Brain pericyte (primary cell): ENCODE results near the gene CACUL1.
A peak's percentile ranks its signal among the peaks of the same experiment; 100 is the strongest.
"Not testable (repeated sequence)": the region's sequence is repeated elsewhere in the genome, so short reads cannot be mapped to it uniquely, and the experiment has no call there.

Experiments used
- DNase-seq: peaks from one replicate; pipeline ENCODE4 v3.0.0-alpha.2; 2012; ENCODE audit warnings: low read depth, low spot score

CACUL1 gene

DNA sequence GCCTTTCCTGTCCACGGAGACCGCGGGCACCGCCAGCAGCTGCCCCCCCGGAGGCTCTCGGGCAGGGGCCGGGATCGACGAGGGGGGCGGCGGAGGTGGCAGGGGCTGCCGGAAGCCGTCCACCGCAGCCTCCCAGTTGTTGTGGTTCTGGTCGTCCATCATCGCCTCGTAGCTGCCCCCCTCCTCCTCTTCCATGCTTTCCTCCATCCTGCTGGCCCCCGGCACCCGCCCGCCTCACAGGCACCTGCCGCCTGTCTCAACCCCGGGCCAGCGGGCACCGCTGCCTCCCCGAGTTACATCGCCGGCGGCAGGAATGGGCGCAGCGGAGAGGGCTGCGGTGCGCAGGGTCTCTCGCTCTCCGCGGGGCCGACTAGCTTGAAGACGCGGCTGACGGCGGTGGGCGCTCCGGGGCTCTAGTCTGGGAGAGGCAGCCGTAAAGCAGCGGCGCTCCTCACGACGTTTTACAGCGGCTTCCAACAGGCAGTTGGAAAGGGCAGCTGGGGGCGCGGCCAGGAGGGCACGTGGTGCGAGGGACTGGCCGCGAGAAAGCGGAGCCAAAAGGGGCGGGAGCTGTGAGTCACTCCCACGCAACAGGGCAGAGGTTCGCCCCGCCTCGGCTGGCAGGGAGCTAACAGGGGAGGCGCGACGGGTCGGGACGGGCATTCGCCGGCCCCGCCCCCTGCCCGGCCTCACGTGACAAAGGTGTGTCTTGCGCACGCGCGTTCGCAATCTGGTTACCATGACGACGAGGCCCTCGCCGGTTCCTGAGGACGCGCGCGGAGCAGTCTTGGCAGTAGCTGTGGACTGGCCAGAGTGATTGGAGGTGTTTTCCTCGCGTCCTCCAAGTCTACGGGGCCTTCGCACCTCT is at the start of gene CACUL1:
TSS of gene CACUL1 (minus strand) at position 415 of the 868 bp plus-strand sequence. CDS start at position 207, 208 bp downstream.
- DNase-seq, result peak; percentile 100

DNA sequence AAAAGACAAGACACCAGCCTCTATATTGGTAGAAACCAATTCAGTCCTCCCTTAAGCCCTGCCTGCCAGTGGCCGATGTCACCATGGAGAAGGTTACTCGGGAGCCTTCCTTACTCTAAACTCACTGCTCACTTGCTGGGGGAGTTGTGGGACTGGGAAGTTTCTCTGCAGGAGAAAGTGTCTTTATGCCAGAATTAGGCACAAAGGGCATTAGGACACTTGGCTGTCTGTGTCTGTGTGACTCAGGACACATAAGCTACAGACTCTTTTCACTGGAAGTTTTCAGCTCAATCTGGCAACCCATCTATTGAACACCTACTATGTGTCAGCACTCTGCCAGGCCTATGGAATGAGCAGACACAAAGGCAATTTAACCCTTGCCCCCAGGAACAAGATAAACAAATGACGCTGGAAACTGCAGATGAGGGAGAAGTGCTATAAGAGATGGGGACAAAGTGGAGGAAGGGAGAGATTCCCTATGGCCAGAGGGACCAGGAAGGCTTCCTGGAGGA is 49.5 kb upstream of the CACUL1 start:
- no peak for DNase-seq

DNA sequence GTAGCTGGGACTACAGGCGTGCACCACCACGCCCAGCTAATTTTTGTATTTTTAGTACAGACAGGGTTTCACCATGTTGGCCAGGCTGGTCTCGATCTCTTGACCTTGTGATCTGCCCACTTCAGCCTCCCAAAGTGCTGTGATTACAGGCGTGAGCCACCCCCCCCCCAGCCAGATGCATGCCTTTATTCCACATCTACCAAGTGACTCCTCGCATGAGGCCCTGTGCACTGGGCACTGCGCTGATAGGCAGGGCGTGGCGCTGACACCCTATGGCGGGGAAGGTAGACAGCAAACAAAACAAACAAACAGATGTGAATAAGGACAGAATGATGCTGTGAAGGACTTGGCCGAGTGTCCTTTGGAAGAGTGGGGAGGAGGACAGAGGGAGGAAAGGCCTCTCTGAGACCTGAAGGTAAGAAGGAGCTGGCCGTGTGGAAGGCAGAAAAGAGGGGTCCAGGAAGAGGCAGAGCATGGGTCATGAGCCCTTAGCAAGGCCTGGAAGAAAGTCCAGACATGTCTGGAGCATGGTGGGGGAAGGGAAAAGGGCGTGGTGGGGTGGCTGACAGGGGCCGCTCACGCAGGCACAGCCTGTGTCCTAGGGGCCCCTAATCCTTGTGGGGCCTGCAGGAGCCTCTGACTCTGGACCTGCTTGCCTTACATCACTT is 47.5 kb upstream of the CACUL1 start:
- no peak for DNase-seq

DNA sequence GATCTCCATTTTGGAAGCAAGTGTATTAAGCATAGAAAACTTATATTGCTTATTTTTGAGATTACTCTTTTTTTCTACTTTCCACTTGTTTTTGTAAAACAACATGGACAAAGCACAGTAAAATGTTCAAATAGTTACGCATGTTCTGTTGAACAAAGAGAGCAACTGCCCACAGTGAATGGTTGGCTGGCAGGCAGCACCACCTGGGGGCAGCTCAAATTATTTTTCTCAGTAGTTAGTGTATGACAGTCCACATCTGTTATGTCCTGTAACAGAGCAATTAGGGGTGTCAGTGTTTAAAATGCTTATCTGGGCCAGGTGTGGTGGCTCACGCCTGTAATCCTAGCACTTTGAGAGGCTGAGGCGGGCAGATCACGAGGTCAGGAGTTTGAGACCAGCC is 46.1 kb upstream of the CACUL1 start:
- no peak for DNase-seq

DNA sequence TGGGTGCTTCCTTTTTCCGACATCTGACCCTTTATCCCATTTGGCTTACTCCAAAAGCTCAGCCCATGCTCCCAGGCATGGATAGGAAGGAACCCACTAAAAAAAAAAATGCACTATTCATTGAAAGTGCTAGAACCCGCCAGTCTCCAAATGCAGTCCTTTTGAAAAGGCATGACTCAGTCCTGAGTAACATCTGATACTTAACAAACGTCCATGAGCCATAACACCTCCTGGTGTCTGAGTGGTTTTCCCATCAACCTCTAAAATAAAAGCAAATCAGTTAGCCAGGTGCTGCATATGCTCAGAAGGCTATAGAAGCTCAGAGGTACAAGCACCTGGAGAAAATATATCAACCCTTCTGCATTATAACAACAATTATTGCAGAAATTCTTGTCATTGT is 45.0 kb upstream of the CACUL1 start:
- no peak for DNase-seq

DNA sequence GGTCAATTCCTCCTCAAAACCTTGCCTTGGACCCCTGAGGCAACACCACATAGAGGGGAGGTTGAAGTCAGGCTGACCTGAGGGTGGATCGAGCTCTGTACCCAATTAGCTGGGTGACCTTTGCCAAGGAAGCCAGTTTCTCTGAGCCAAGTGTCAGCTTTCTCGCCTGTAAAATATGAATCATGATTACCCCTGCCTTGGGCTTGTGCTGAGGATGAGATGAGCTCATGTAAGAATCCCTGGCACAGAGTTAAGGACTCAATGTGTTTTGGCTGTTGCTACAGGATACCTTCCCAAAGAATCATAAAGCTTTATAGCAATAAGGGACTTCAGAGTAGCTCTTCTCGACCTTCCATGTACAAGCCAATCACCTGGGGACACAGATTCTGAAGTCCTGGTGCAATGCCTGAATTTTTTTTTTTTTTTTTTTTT is 43.5 kb upstream of the CACUL1 start:
- DNase-seq, result no peak

DNA sequence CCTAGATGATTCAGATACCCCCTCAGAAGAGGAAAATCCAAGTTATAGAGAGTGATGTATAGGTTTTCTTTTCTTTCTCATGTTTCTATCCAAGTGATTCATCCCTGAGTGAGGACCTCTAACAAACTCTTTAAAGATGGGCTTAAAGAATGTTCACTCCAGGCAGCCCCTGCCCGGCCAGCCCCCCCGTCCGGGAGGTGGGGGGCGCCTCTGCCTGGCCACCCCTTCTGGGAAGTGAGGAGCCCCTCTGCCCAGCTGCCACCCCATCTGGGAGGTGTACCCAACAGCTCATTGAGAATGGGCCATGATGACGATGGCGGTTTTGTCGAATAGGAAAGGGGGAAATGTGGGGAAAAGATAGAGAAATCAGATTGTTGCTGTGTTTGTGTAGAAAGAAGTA is 40.2 kb upstream of the CACUL1 start:
- DNase-seq, result not testable (repeated sequence)

DNA sequence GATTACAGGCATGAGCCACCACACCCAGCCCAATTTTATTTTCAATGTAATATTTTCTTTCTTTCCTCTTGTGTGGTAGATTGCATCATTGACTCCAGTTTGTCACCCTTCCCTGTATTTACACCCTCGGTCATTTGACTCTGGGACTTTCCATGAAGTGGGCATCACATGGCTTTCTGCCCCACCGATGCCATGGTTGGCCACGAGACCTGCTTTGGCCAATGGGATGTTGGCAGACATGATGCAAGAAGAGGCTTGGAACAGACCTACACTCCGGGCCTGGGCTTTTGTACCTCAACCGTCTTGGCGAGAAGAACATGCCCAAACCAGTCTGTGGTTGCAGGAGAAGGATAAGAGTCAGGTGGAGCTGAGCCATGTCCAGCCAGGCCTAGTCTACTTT is 38.8 kb upstream of the CACUL1 start:
- no peak for DNase-seq

DNA sequence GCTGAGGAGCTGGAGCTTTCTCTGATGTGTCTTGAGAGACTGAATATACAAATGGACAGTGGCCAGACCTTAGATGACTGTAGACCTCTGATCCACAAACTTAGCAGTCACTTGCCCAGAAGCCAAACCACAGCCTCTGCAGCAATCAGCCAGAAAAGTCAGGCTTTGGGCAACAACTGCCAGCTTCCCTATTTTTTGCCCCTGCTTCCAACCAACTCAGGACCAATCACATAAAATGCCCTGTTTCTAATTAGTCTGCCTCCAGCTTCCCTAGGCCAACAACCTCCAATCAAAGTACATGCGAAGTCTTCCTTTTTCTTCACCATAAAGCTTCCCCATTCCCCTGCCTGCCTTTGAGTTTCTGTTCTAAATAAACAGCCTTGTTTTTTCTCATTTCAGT is 37.8 kb upstream of the CACUL1 start:
- no peak for DNase-seq

DNA sequence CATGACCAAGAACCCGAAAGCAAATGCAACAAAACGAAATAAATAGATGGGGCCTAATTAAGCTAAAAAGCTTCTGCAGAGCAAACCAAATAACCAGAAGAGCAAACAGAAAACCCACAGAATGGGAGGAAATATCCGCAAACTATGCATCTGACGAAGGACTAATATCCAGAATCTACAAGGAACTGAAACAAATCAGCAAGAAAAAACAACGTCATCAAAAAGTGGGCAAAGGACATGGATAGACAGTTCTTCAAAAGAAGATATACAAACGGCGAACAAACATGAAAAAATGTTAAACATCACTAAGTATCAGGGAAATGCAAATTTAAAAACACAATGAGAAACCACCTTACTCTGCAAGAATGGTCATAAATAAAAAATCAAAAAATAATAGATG is 35.3 kb upstream of the CACUL1 start:
- no peak for DNase-seq

DNA sequence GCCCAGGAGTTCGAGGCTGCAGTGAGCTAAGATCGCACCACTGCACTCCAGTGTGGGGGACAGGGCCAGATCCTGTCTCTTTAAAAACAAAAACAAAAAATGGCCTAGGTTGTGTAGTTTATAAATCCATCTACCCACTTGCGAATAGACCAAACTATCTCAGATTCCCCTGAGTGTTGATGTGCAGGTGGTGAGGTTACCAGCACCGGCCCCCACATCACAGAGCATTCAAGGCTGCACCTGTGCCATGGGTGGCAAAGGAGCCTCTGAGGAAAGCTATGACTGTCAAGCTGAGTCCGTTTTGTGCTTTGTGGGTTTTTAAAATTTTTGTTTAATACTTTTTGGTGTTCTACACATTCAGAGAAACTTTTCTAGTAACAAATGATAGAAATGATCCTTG is 30.8 kb upstream of the CACUL1 start:
- no peak for DNase-seq

DNA sequence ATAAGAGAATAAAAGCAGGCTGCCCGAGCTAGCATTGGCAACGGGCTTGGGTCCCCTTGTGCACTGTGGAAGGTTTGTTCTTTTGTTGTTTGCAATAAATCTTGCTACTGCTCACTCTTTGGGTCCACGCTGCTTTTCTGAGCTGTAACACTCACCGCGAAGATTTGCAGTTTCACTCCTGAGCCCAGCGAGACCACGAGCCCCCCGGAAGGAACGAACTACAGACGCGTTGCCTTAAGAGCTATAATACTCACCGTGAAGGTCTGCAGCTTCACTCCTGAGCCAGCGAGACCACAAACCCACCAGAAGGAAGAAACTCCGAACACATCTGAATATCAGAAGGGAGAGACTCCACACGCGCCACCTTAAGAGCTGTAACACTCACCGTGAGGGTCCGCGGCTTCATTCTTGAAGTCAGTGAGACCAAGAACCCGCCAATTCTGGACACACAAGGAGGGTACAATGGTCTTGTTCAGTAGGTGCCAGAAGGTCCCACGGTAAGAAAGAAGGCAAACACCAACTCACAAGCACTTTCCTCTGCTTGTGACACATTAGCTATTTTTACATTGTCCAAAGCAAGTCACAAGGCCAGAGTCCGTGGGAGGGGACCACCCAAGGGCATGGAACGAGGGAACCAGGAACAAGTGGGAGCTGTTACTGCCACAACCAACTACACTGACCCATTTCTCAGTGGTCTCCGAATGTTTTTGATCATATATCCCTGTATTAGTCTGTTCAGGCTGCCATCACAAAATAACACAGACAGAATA is 29.2 kb upstream of the CACUL1 start:
- no peak for DNase-seq

DNA sequence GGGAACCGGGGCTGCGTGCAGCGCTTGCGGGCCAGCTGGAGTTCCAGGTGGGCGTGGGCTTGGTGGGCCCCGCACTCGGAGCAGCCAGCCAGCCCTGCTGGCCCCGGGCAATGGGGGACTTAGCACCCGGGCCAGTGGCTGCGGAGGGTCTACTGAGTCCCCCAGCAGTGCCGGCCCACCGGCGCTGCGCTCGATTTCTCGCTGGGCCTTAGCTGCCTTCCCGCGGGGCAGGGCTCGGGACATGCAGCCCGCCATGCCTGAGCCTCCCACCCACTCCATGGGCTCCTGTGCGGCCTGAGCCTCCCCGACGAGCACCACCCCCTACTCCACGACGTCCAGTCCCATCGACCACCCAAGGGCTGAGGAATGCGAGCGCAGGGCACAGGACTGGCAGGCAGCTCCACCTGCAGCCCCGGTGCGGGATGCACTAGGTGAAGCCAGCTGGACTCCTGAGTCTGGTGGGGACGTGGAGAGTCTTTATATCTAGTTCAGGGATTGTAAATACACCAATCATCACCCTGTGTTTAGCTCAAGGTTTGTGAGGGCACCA is 28.2 kb upstream of the CACUL1 start:
- not testable (repeated sequence) for DNase-seq

DNA sequence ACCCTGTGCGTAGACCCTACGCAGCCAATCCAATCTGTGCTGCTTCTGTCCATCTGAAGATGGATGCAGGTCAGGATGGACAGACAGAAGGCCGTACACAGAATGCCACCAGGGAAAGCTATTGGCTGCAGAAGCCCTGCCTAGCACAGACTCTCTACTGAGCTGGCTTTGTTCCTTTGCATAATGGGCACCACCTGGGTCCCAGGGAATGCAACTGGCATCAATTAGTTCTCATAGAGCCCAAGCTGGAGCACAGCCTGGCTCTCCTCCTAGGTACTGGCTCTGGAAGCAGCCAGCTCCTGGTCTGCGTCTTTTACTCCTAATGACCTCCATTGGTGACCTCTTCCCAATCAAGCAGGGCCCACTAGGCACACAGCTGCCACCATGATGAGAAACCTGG is 26.8 kb upstream of the CACUL1 start:
- DNase-seq, result no peak

DNA sequence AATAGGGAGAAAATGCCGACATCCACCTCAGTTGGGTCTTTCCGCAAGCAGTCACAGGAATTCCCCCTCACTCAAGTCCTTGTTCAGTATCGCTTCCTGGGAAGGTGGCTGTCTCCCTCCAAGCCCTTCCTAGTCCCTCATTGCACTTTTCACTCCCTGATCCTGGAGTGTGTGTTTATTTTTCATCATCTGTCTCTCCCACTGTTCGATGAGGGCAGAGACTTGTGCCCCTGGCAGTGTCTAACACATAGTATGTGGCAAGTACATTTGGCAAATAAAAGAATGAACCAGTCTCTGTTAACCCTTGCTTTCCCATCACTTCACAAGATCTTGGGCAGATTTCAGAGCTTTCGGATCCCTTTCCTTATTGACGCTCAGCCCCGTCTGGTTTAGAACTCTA is 24.0 kb upstream of the CACUL1 start:
- no peak for DNase-seq

DNA sequence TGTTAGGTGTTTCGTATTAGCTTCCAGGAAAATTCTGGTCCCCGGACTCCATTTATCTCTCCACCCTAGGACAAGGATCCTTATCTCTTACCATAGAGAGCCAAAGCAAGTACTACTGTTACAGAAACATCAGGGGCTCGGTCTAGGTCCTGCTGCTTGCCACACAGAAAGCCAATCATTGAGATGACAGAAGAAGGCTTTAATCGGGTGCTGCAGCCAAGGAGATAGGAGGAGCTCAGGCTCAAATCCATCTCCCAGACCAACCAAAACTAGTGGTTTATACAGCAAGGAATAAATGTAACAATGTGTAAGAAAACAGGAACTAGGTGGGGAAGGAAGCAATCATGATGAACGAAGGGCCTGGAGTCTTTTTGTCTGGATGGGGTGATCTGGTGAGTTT is 22.2 kb upstream of the CACUL1 start:
- DNase-seq, result no peak

DNA sequence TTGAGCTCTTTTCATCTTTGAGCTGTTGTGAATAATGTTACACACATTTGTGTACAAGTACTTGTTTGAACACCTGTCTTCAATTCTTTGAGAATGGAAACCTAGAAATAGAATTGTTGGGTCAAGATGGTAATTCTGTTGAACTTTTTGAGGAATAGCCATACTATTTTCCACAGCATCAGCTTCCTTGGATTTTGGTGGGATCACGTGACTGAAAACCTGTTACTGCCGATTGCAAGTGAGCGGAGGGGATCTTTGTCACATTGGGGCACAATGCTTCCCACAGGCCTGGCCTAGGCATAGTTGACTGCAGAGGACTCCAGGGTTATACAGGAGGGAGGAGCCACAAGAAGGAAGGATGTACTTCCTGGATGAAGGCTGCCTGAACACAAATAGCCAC is 21.3 kb upstream of the CACUL1 start:
- DNase-seq, result no peak

DNA sequence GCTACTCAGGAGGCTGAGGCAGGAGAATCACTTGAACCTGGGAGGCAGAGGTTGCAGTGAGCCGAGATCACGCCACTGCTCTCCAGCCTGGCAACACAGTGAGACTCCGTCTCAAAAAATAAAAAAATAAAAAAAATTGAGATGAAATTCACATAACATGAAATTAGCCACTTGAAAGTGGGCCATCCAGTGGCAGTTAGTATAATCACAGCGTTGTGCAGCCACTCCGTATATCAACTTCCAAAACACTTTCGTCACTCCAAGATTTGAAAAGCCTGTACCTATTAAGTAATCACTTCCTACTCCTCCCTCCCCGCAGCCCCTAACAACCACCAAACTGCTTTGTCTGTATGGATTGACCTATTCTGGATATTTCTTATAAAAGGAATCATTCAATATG is 20.7 kb upstream of the CACUL1 start:
- no peak for DNase-seq

DNA sequence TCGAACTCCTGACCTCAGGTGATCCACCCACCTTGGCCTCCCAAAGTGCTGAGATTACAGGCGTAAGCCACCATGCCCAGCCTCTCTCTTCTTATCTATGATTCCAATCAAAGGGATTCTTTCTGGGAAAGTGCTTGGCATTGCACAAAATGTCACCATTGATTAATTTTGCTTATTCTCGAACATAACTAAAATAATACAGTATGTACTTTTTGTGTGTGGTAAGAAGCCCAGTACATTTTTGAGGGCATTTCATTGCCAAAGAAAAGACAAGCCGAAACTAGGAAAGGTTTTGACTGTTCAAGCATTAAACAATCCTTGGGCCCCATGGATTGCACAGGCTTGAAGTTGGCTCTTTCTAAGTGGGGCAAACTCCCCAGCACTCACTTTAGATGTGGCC is 18.3 kb upstream of the CACUL1 start:
- no peak for DNase-seq

DNA sequence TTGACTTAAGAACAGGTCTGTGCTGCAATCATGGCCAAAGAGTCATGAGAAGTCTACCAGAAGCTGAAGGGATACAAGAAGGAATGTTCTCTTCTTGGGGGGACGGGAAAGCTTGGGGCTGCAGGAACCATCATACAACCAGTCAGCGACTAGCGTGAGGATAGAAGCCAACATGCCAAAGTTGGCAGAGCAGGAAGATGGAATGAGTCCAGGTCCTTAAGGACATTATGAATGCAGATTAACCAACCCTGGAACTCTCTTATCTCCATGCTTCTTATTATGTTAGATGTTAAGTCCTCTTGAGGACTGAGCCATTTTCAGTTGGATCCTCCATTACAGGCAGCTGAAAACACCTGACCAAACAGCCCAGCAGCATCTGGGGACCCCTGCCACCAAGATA is 17.2 kb upstream of the CACUL1 start:
- DNase-seq, result no peak

DNA sequence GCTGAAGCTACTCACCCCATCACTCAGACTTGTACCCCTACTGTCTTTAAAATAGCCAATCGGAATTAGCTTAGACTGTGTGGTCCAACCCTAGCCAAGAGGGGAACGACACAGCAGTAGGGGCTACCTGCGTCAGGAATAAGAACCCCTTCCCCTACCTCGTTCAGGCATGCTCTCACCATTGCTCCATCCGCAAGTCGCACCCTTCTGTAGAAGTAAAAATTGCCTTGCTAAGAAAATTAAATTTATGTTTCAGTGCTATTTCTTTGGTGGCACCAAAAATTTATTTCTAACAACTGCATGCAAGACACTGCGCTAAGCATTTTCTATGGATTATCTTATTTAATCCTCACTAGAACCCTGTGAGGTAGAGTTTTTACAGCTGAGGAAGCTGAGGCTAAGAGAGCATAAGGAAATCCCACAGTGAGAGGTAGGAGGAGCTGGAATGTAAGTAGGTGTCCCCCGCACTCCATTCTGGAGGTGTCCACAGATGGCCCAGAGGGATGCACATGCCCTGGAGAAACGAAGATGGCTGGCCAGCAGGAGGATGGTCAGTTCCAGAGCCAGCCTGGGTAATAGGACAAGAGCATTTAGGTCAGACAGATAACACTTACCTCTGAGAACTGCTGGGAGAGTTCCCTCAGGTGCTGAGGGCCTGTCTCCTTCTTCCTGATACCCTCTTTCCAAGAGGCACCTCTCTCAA is 15.3 kb upstream of the CACUL1 start:
- DNase-seq, result no peak
